Astrocyte of the cerebellum (primary cell): ENCODE data around the gene THOP1.

Source experiments
- DNase-seq: peaks from one replicate; pipeline ENCODE4 v3.0.0-alpha.2; 2011; ENCODE audit warnings: low read depth
- H3K4me3 ChIP-seq: 2 replicates; pipeline ENCODE4 v1.5.1; 2011; ENCODE audit warnings: mild to moderate bottlenecking, low read depth, low read length, moderate library complexity
- in situ Hi-C: cut with HindIII; loops from 2 replicates; pipeline ENCODE4 v1.10.0; 2017; ENCODE audit warnings: low sequenced_read_pairs
- TF ChIP-seq, protein P1 (sequence below): IDR thresholded peaks from 2 replicates; pipeline ENCODE4 v1.5.1; 2012; ENCODE audit warnings: low read length, low read depth, moderate library complexity, mild to moderate bottlenecking; ENCODE audit errors: missing control alignments

THOP1 gene

DNA sequence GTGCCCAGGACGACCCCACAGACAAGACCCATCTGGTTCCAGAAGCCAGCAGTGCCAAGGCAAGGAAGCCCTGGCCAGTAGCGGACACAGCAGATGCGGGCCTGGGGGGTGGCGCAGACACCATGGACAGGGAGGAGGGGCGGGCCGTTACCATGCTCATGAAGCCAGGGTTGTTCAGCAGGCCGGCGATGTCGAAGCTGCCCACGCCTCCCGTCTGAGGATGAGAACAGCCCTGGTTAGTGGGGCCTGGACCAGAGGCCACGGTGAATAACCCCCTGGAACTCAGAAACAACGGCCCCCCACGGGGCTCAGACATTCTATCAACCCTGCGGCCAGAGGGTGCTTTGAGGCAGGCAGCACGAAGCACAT lies 24.0 kb upstream of the THOP1 start:
- in situ Hi-C loops, result no loop called here
- TF ChIP-seq, protein P1, sequence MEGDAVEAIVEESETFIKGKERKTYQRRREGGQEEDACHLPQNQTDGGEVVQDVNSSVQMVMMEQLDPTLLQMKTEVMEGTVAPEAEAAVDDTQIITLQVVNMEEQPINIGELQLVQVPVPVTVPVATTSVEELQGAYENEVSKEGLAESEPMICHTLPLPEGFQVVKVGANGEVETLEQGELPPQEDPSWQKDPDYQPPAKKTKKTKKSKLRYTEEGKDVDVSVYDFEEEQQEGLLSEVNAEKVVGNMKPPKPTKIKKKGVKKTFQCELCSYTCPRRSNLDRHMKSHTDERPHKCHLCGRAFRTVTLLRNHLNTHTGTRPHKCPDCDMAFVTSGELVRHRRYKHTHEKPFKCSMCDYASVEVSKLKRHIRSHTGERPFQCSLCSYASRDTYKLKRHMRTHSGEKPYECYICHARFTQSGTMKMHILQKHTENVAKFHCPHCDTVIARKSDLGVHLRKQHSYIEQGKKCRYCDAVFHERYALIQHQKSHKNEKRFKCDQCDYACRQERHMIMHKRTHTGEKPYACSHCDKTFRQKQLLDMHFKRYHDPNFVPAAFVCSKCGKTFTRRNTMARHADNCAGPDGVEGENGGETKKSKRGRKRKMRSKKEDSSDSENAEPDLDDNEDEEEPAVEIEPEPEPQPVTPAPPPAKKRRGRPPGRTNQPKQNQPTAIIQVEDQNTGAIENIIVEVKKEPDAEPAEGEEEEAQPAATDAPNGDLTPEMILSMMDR, result no peak
- no peak overlapping the region for H3K4me3 ChIP-seq
- no peak for DNase-seq

- in situ Hi-C loops, result no loop called here
- DNase-seq, result no peak
Measured at GRCh38 chr19:2761876-2762782, 23.2 kb upstream of the THOP1 start.

GRCh38 chr19:2762783-2763496 lies 22.4 kb upstream of the THOP1 start:
- in situ Hi-C loops, result no loop called here
- H3K4me3 ChIP-seq, result no peak overlapping the region
- TF ChIP-seq, protein P1, result no peak
- no peak for DNase-seq

More at GRCh38 chr19:2761876-2762782, 23.2 kb upstream of the THOP1 start:
- no peak overlapping the region for H3K4me3 ChIP-seq
- TF ChIP-seq, protein P1, result no peak

DNA sequence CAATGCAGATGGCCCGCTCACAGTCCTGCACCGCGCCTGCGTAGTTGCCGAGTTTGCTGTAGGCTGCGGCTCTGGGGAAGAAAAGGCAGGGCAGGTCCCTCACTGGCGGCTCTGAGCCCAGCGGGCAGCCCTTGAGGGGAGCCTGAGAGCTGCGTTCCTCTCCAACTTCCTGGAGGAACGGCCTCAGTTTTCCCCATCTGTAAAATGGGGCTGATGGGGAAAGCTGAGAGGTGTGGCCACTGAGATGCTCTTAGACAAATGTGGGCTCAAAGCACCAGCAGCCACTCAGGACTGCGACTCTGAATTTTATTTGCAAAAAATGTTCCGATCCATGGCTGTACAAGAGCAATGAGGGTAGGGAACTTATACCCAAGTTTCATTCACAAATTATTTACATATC lies 21.6 kb upstream of the THOP1 start:
- TF ChIP-seq, protein P1, result no peak
- DNase-seq, result no peak
- in situ Hi-C loops, result no loop called here
- H3K4me3 ChIP-seq, result no peak overlapping the region

GRCh38 chr19:2764945-2765344 lies 20.4 kb upstream of the THOP1 start:
- H3K4me3 ChIP-seq, result no peak overlapping the region
- TF ChIP-seq, protein P1, result no peak
- DNase-seq, result no peak
- in situ Hi-C loops, result no loop called here

DNA sequence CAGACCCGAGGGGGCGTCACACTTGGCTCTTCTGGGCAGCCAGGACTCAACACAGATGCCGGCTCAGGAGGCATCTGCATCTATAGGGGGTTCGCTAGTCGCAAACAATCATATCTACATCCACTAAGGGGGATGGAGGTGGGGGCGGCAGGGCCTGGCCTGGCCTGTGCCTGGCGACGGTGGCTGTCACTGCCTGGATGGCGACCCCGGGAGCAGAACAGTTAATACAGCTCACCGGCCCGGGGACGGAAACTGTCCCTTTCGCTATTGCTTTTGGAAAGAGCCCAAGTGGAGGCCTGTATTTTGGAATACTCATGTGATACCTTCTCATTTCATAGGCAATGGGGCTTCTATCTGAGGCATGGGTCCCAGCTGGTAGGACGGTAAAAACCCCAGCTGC lies 19.9 kb upstream of the THOP1 start:
- H3K4me3 ChIP-seq, result no peak overlapping the region
- in situ Hi-C loops, result no loop called here

More for the DNA sequence above, 19.9 kb upstream of the THOP1 start:
- DNase-seq, result no peak
- TF ChIP-seq, protein P1, result no peak
